Naive thymus-derived CD4-positive, alpha-beta T cell (primary cell): Measurements from ENCODE around the gene ACIN1. TPM values are rescaled to one million over a fixed set of nuclear protein-coding genes. Genes with fewer than 3 reads are reported as not detected.

Experiments used
- ATAC-seq: fragments of 150-1000 bp; cut with Tn5 transposase; 2 replicates; pipeline ENCODE4 v1.10.0; 2021; ENCODE audit warnings: mild to moderate bottlenecking, moderate library complexity
- CTCF ChIA-PET: fragments of 350-600 bp; sonication (Branson Sonifier 250); formaldehyde crosslinking; loops from one replicate; lab custom pipeline; 2021; ENCODE audit warnings: antibody characterized with exemption; lab: Charles Lee
- POLR2A ChIA-PET: fragments of 350-600 bp; sonication (Branson Sonifier 250); formaldehyde crosslinking; loops from one replicate; lab custom pipeline; 2021; ENCODE audit warnings: antibody characterized with exemption, inconsistent platforms; lab: Charles Lee
- DNase-seq, 9 donors: peaks; one replicate each; pipeline versions ENCODE4 v3.0.0 to v3.0.0-alpha.2; 2020 to 2022; ENCODE audit warnings: mixed read lengths in 1 of 9
- H3K27ac ChIP-seq: one replicate; pipeline ENCODE4 v1.7.0; 2013; ENCODE audit warnings: mild to moderate bottlenecking, low read depth, low read length, moderate library complexity
- H3K27me3 ChIP-seq, 2 donors: one replicate each; pipeline ENCODE4 v1.7.0; 2013; ENCODE audit warnings: low read length in 2 of 2, mild to moderate bottlenecking in 2 of 2, moderate library complexity in 2 of 2; ENCODE audit not compliant: control insufficient read depth in 2 of 2, insufficient read depth in 2 of 2
- H3K36me3 ChIP-seq, 3 experiments: 1 replicate in 2 of 3; 2 replicates in 1 of 3; pipeline ENCODE4 v1.7.0; 2013; ENCODE audit warnings: low read length in 3 of 3, mild to moderate bottlenecking in 3 of 3, moderate library complexity in 1 of 3; ENCODE audit not compliant: insufficient read depth in 3 of 3, control insufficient read depth in 2 of 3
- H3K4me1 ChIP-seq, 2 donors: one replicate each; pipeline ENCODE4 v1.7.0; 2013; ENCODE audit warnings: low read length in 2 of 2, mild to moderate bottlenecking in 2 of 2, moderate library complexity in 1 of 2; ENCODE audit not compliant: control insufficient read depth in 2 of 2, insufficient read depth in 2 of 2
- H3K4me3 ChIP-seq: 2 replicates; pipeline ENCODE4 v1.7.0; 2013; ENCODE audit warnings: mild to moderate bottlenecking, low read length
- H3K9me3 ChIP-seq, 3 experiments: 1 replicate in 2 of 3; 2 replicates in 1 of 3; pipeline ENCODE4 v1.7.0; 2013; ENCODE audit warnings: low read length in 3 of 3; ENCODE audit not compliant: control insufficient read depth in 2 of 3
- H3K27ac Mint-ChIP-seq, 9 donors: one replicate each; pipeline ENCODE4 v1.8.0; 2020 to 2022; ENCODE audit warnings: mixed read lengths in 9 of 9, mild to moderate bottlenecking in 8 of 9, moderate library complexity in 5 of 9, inconsistent platforms in 2 of 9
- H3K27me3 Mint-ChIP-seq, 5 donors: one replicate each; pipeline ENCODE4 v1.8.0; 2021 to 2022; ENCODE audit warnings: mixed read lengths in 5 of 5, mild to moderate bottlenecking in 1 of 5
- H3K36me3 Mint-ChIP-seq, 5 donors: one replicate each; pipeline ENCODE4 v1.8.0; 2020 to 2022; ENCODE audit warnings: mixed read lengths in 5 of 5, mild to moderate bottlenecking in 3 of 5, inconsistent platforms in 1 of 5
- H3K4me1 Mint-ChIP-seq, 7 donors: one replicate each; pipeline ENCODE4 v1.8.0; 2020 to 2022; ENCODE audit warnings: mixed read lengths in 7 of 7, mild to moderate bottlenecking in 3 of 7, inconsistent platforms in 1 of 7
- H3K4me3 Mint-ChIP-seq, 10 donors: one replicate each; pipeline ENCODE4 v1.8.0; 2020 to 2022; ENCODE audit warnings: mild to moderate bottlenecking in 10 of 10, mixed read lengths in 10 of 10, moderate library complexity in 6 of 10, inconsistent platforms in 2 of 10
- H3K9me3 Mint-ChIP-seq, 11 donors: one replicate each; pipeline ENCODE4 v1.8.0; 2020 to 2022; ENCODE audit warnings: mixed read lengths in 11 of 11, mild to moderate bottlenecking in 4 of 11, inconsistent platforms in 1 of 11, moderate library complexity in 1 of 11
- intact Hi-C, 2 donors: fragments of 100-400 bp; cut with micrococcal nuclease; formaldehyde crosslinking; loops; one replicate each; pipeline ENCODE4 v1.15.1; 2023
- polyA plus RNA-seq, 2 donors: library from polyadenylated mRNA; unstranded; fragments of 300-500 nt; fragmentation: Illumina TruSeq; gene quantifications; one replicate each; pipeline ENCODE4 v1.2.3, GENCODE V29; 2021
- total RNA-seq, 6 experiments: library from RNA in 5 of 6; stranded (reverse) in 5 of 6; gene quantifications; 1 replicate in 5 of 6; 2 replicates in 1 of 6; pipeline ENCODE4 v1.2.3 and lab custom pipeline; 2021 to 2026

ACIN1 gene
- total and polyA plus RNA-seq, 7 experiments from 2014 or later: 8.7 to 360 (median 241) TPM

DNA sequence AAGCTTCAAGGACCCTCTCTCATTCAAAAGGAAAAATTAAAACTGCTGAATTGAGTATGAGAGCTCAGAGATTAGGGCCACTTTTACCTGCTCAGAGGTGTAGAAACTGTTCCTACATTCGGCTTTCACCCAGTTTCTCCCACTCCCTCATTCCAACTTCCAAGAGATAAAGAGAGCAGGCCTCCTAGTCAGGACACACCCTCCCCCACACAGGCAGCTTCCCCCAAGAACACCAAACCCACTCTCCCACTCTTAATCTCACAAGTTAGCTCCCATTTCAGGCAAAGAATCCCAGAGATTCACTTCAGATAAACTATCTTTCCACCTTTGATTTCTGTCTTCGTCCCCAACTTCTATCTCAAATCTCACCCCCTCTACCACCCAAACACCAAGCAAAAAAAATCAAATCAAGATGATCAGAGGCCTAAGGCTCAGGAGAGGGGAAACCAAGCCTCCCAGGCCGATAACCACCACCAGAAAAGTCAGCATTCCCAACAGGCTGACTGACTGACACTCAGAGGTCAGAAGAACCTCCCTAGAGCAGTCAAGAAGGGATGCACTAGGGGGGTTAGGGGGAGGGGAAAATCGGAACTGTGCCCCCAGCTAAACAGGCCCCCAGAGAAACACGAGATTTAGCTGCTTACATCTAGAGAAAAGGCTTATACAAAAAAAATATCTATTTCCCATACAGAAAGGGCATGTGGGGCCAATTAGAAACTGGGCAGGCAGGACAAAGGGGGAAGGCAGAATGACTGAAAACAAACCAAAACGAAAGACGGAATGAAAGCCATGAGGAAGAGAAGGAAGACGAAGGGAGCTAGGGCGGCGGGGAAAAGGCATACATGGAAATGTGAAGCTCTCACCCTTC, 24.4 kb downstream of the ACIN1 start:
- H3K4me1 ChIP-seq: peaks cover 16 to 28% of the 10 kb centered on the region in 2 donors
- H3K36me3 ChIP-seq: peaks cover 20 to 60% (median 21%) of the 10 kb centered on the region in 3 experiments
- ChIA-PET POLR2A (interaction anchor here (1.2 to 3.1 kb wide), 4 partner anchors 11 to 76 kb away, joined by 4 to 25 read pairs (median 14); partner anchors contain the start of genes ACIN1, C14orf119 and CEBPE), CTCF (interaction anchor here (0.7 to 3.2 kb wide), 7 partner anchors 9 to 84 kb away, joined by 3 to 15 read pairs (median 4); partner anchors contain the start of genes ACIN1 and C14orf119)
- peak overlapping the region; percentile 82 to 98 (median 94) for H3K4me3 Mint-ChIP-seq
- H3K27me3 ChIP-seq: no peaks in the 10 kb centered on the region
- peak overlapping the region; percentile 81 for H3K27ac ChIP-seq
- peaks cover 30 to 58% (median 46%) of the 10 kb centered on the region in 7 donors for H3K4me1 Mint-ChIP-seq
- ATAC-seq: no peak
- no peaks in the 10 kb centered on the region for H3K9me3 ChIP-seq
- H3K27me3 Mint-ChIP-seq: no peaks in the 10 kb centered on the region
- intact Hi-C loops: loop anchor here (1.0 to 5.0 kb wide), 5 partner anchors 25 to 498 kb away; partner anchors contain the start of genes ACIN1 (in 2 of the 2), C14orf119 (in 2 of the 2) and PPP1R3E (in 1 of the 2)
- peak overlapping the region; percentile 85 for H3K4me3 ChIP-seq
- H3K27ac Mint-ChIP-seq: peak overlapping the region; percentile 81 to 98 (median 89)
- DNase-seq: no peak
- no peaks in the 10 kb centered on the region for H3K9me3 Mint-ChIP-seq
- H3K36me3 Mint-ChIP-seq: peaks cover 0 to 21% (median 19%) of the 10 kb centered on the region in 5 donors

DNA sequence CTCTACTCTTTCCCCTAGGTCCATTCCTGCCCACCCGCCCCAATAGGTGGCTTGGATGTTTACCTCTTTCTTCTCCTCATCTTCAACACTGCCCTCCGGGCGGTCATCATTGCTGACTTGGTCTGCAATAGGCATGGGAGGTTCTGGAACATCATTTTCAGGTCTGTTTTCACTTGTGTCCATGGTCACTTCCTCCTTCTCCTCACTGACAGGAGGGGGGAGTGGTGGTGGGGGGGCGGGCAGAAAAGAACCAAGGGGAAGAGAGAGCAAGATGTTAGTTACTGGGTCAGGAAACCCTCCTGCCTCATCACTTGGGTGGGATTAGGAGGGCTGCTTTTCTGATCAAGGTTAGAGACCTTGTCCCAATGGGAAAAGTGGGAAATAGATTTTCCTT, 25.5 kb downstream of the ACIN1 start:
- peaks cover 0 to 19% (median 16%) of the 10 kb centered on the region in 5 donors for H3K36me3 Mint-ChIP-seq
- H3K4me1 Mint-ChIP-seq: peaks cover 30 to 58% (median 46%) of the 10 kb centered on the region in 7 donors
- peaks cover 16 to 28% of the 10 kb centered on the region in 2 donors for H3K4me1 ChIP-seq
- ATAC-seq: no peak
- no peaks in the 10 kb centered on the region for H3K27me3 Mint-ChIP-seq
- H3K9me3 ChIP-seq: no peaks in the 10 kb centered on the region
- H3K27ac ChIP-seq: no peak overlapping the region
- CTCF ChIA-PET: interaction anchor here (0.6 to 4.7 kb wide), 30 partner anchors 8 to 253 kb away, joined by 3 to 53 read pairs (median 6); partner anchors contain the start of genes ACIN1, AJUBA, C14orf119 and HAUS4
- POLR2A ChIA-PET: interaction anchor here (0.6 to 2.4 kb wide), 10 partner anchors 8 to 499 kb away, joined by 3 to 11 read pairs (median 4); partner anchors contain the start of genes ACIN1, C14orf119 and CDH24
- peaks cover 20 to 60% (median 23%) of the 10 kb centered on the region in 3 experiments for H3K36me3 ChIP-seq
- H3K9me3 Mint-ChIP-seq: no peaks in the 10 kb centered on the region
- H3K4me3 ChIP-seq: no peak overlapping the region
- no peaks in the 10 kb centered on the region for H3K27me3 ChIP-seq
- DNase-seq: no peak
- H3K27ac Mint-ChIP-seq: peak overlapping the region in 4 of 9 donors; percentile 66 to 88 (median 74)
- intact Hi-C loops: loop anchor here (1.0 to 2.0 kb wide), 7 partner anchors 8 to 311 kb away; no protein-coding TSS in a partner anchor
- peak overlapping the region in 3 of 10 donors; percentile 48 to 57 (median 56) for H3K4me3 Mint-ChIP-seq

DNA sequence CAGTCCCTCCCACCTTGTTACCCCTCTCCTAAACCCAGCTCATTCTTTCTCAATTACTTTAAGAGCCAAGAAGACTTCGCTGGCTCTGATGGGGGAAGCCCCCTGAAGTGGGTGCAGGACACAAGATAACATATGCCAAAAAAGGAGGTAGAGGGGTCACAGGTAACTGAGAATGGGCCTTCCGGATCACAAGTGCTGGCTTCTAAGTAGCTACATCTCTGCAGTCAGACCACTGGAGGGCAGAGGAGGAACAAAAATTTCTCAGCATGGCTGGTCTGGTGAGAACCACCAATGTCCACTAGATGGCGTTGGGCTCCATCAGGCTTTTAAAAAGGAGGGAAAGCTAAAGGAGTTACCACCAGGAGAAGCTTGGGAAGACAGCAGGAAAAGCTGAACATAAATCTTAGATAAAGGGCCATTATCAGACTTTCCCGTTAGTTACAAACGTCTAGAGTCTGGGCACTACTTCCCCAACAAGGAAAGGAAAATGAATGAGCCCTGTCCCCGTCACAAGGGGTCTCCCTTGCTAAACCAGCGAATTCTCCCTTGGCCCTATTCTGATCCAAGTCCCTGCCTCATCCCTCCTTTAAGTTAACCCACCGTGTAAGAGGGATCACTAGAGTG, 26.0 kb downstream of the ACIN1 start:
- Mint-ChIP-seq H3K36me3 (peaks cover 0 to 24% (median 18%) of the 10 kb centered on the region in 5 donors), H3K4me3 (peak overlapping the region in 7 of 10 donors; percentile 56 to 76 (median 64)), H3K27ac (peak overlapping the region; percentile 63 to 88 (median 78)), H3K9me3 (no peaks in the 10 kb centered on the region), H3K4me1 (peaks cover 30 to 58% (median 46%) of the 10 kb centered on the region in 7 donors), H3K27me3 (no peaks in the 10 kb centered on the region)
- Histone ChIP-seq H3K9me3 (no peaks in the 10 kb centered on the region), H3K4me1 (peaks cover 16 to 28% of the 10 kb centered on the region in 2 donors), H3K27me3 (no peaks in the 10 kb centered on the region), H3K27ac (no peak overlapping the region), H3K36me3 (peaks cover 25 to 60% (median 27%) of the 10 kb centered on the region in 3 experiments), H3K4me3 (no peak overlapping the region)
- DNase-seq: peak; percentile 37 to 83 (median 74)
- peak; percentile 90 for ATAC-seq
- POLR2A ChIA-PET: interaction anchor here (0.6 to 2.4 kb wide), 14 partner anchors 9 to 498 kb away, joined by 3 to 11 read pairs (median 4); partner anchors contain the start of genes ACIN1, C14orf119 and CDH24
- CTCF ChIA-PET: interaction anchor here (0.6 to 4.7 kb wide), 38 partner anchors 8 to 483 kb away, joined by 3 to 53 read pairs (median 5); partner anchors contain the start of genes ACIN1, AJUBA, C14orf119 and HAUS4
- intact Hi-C loops: loop anchor here (1.0 to 2.0 kb wide), 7 partner anchors 8 to 312 kb away; no protein-coding TSS in a partner anchor

DNA sequence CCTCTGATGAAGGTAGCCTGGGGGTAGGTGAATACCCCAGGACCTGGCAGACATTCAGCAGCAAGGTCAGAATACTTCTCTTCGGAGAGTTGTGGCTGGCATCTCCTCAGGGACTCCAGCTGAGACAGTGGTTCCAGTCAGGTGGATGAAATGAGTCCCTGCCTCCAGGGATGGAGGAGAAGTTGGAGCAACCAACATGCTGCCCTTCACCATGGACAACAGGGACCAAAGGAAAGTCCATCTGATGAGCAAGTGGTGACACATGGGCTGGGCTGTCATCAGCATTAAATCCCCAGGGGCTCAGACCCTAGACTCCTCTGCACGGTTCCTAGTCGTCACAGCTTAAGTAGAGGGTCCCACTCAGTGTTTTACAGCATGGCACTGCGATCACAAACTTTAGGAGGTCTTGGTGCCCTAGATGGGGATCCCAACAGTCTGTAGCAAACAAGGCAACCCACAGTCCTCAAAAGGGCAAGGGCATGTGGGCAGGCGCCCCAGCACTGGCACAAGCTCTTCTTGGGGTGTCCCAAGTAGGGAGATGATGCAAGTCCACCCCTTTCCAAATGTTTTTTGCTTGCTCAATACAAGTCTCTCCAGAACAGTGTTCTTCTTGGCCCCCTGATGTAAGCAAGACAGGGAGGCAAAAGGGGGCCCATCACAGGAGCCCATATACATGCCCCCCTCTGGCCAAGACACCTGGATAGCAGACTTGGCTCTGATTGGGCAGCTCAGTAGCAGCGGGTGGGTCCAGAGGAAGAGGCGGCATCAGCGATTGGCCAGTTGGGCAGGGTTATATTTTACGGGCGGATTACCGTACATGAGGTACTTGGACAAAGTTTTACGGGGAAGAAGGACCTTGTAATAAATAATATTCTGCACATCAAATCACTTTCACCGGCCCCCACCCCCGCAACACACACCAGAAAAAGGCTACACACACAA, 26.8 kb downstream of the ACIN1 start:
- no peaks in the 10 kb centered on the region for H3K9me3 Mint-ChIP-seq
- no peaks in the 10 kb centered on the region for H3K27me3 Mint-ChIP-seq
- intact Hi-C loops: loop anchor here in 1 of 2 donors (2.0 kb wide), 2 partner anchors 227 to 313 kb away; no protein-coding TSS in a partner anchor
- ATAC-seq: no peak
- H3K27ac ChIP-seq: no peak overlapping the region
- H3K4me1 ChIP-seq: peaks cover 16 to 28% of the 10 kb centered on the region in 2 donors
- H3K27ac Mint-ChIP-seq: peak overlapping the region in 6 of 9 donors; percentile 63 to 88 (median 79)
- H3K4me3 ChIP-seq: no peak overlapping the region
- peaks cover 4 to 31% (median 24%) of the 10 kb centered on the region in 5 donors for H3K36me3 Mint-ChIP-seq
- H3K4me3 Mint-ChIP-seq: peak overlapping the region in 1 of 10 donors; percentile 56
- CTCF ChIA-PET: interaction anchor here (0.7 to 4.7 kb wide), 38 partner anchors 9 to 483 kb away, joined by 3 to 53 read pairs (median 5); partner anchors contain the start of genes ACIN1, AJUBA, C14orf119 and HAUS4
- POLR2A ChIA-PET: interaction anchor here (0.8 to 2.4 kb wide), 13 partner anchors 8 to 497 kb away, joined by 3 to 11 read pairs (median 4); partner anchors contain the start of genes ACIN1, C14orf119 and CDH24
- no peak for DNase-seq
- no peaks in the 10 kb centered on the region for H3K9me3 ChIP-seq
- H3K4me1 Mint-ChIP-seq: peaks cover 30 to 58% (median 46%) of the 10 kb centered on the region in 7 donors
- H3K36me3 ChIP-seq: peaks cover 33 to 64% (median 35%) of the 10 kb centered on the region in 3 experiments
- H3K27me3 ChIP-seq: no peaks in the 10 kb centered on the region
